Spleen (tissue), 11 donors: Measurements from ENCODE around the gene HNRNPF. TPM values are rescaled to one million over a fixed set of nuclear protein-coding genes. Genes with fewer than 3 reads are reported as not detected.

Experiments used
- polyA plus RNA-seq, 3 donors: library from polyadenylated mRNA; stranded (reverse); fragments of 200-250 nt; gene quantifications; one replicate each; pipeline ENCODE4 v1.2.1, GENCODE V29; 2013
- small RNA-seq, 4 donors: library from RNA; depleted of rRNA; stranded (forward); fragments of <200 nt; gene quantifications; one replicate each; pipeline ENCODE3, GENCODE V24; 2016
- total RNA-seq, 7 donors: library from RNA; depleted of rRNA in 3 of 7; stranded (reverse); fragments of >200 nt in 3 of 7; fragmentation: NEBNext Ultra II Directional in 4 of 7; extraction: Animal tissue kit (Norgen Biotek cat#: 25700) in 4 of 7; gene quantifications; one replicate each; pipeline versions ENCODE4 v1.1.0 to v1.2.1, GENCODE V29; 2016 to 2021
- donor health status: healthy with polysubstance abuse.
- donor health status: DM: no; HTN: no; CAD: no; lungs with moderate emphysema.
- donor health status: DM: no; HTN: no; CAD: no.
- donor health status: Bipolar disorder and iron deficiency.
- donor health status: healthy.
- donor health status: DM: no; HTN: no; CAD: no.
- donor health status: DM: yes; HTN: yes; CAD: no.

The HNRNPF gene
- total and polyA plus RNA-seq, 10 donors = 82.8 to 253 (median 173) TPM

Small RNAs within 50 kb of the gene (small RNA-seq; reads per million reads assigned to genes)
- gene RNU6ATAC11P (0 reads per million in 4 donors), gene RNU7-193P (0 reads per million in 4 donors), gene SNORD3J (0 to 0.07 (median 0.03) reads per million in 4 donors)

Other genes starting within 250 kb of the HNRNPF start
- gene RASGEF1A, start 142.1 kb downstream of the HNRNPF start, total RNA-seq = 1 to 10 TPM; 2.5 to 7.1 (median 3.6) TPM
- gene RASGEF1A, start 142.1 kb downstream of the HNRNPF start, polyA plus RNA-seq = 1 to 10 TPM; 1.9 to 3.1 (median 2.1) TPM
- not detected for gene FXYD4, start 37.5 kb downstream of the HNRNPF start, total RNA-seq
- under 1 TPM in 1 of 3 donors, not detected in 2; 0.20 TPM for gene FXYD4, start 37.5 kb downstream of the HNRNPF start, polyA plus RNA-seq
- 10 to 100 TPM in 2 of 7 donors, 1 to 10 TPM in 5; 5.8 to 12.1 (median 7.9) TPM for gene ZNF487, start 27.9 kb upstream of the HNRNPF start, total RNA-seq
- gene ZNF487, start 27.9 kb upstream of the HNRNPF start, polyA plus RNA-seq = 1 to 10 TPM; 4.9 to 9.6 (median 7.0) TPM
- 1 to 10 TPM; 1.8 to 4.4 (median 3.1) TPM for gene ZNF239, start 165.4 kb upstream of the HNRNPF start, total RNA-seq
- 1 to 10 TPM; 2.0 to 2.5 (median 2.2) TPM for gene ZNF239, start 165.4 kb upstream of the HNRNPF start, polyA plus RNA-seq
- 1 to 10 TPM; 3.1 to 8.0 (median 5.3) TPM for gene ZNF485, start 197.3 kb upstream of the HNRNPF start, total RNA-seq
- 1 to 10 TPM; 3.3 to 4.2 (median 3.5) TPM for gene ZNF485, start 197.3 kb upstream of the HNRNPF start, polyA plus RNA-seq
- gene ZNF32, start 239.7 kb upstream of the HNRNPF start, total RNA-seq = 10 to 100 TPM; 26.3 to 42.4 (median 29.7) TPM
- gene ZNF32, start 239.7 kb upstream of the HNRNPF start, polyA plus RNA-seq = 10 to 100 TPM; 60.9 to 68.8 (median 63.6) TPM